ENCODE results near the gene IGSF6. TPM values are rescaled to one million over a fixed set of nuclear protein-coding genes. Genes with fewer than 3 reads are reported as not detected.
"Not testable (repeated sequence)": the region's sequence is repeated elsewhere in the genome, so short reads cannot be mapped to it uniquely, and the experiment has no call there.

Gene IGSF6
- total and polyA plus RNA-seq, 2 donors (not counting 1 experiment from before 2014, with no cell fraction given) = 0.33 to 1.3 TPM

- Histone ChIP-seq H3K9ac (ENCODE audit: low read length) (no peak overlapping the region), H3K36me3 (replicated peaks in 1 of 2; ENCODE audit: control extremely low read depth in 1 of 2, control insufficient read depth in 1 of 2, extremely low read depth in 1 of 2, insufficient read depth in 2 of 2, low read length in 1 of 2) (no peaks in the 10 kb centered on the region), H3K27me3 (replicated peaks in 1 of 4; ENCODE audit: control extremely low read depth in 1 of 4, control insufficient read depth in 3 of 4, insufficient read depth in 4 of 4, low read length in 3 of 4) (peaks cover 0 to 8% (median 4%) of the 10 kb centered on the region in 4 experiments), H3K4me3 (ENCODE audit: control extremely low read depth in 1 of 5, extremely low read depth in 1 of 5, insufficient read depth in 1 of 5, low read depth in 2 of 5, low read length in 4 of 5) (no peak overlapping the region), H3K4me2 (replicated peaks; ENCODE audit: low read depth, low read length, poor library complexity, severe bottlenecking) (no peak overlapping the region), H2AFZ (ENCODE audit: insufficient read depth, low read depth, low read length, poor library complexity, severe bottlenecking) (no peak overlapping the region), H3K9me3 (ENCODE audit: control extremely low read depth in 1 of 3, control insufficient read depth in 2 of 3, insufficient read depth in 1 of 3, low read length in 2 of 3) (peaks cover 0 to 3% (median 0%) of the 10 kb centered on the region in 3 donors), H4K20me1 (ENCODE audit: control insufficient read depth, insufficient read depth, low read length, poor library complexity, severe bottlenecking) (no peaks in the 10 kb centered on the region), H3K79me2 (ENCODE audit: control insufficient read depth, insufficient read depth, low read length) (no peaks in the 10 kb centered on the region), H3K27ac (ENCODE audit: low read length in 2 of 2) (no peak overlapping the region), H3K4me1 (ENCODE audit: control insufficient read depth in 2 of 2, insufficient read depth in 2 of 2, low read length in 2 of 2) (peaks cover 0 to 5% of the 10 kb centered on the region in 2 donors)
- Mint-ChIP-seq H3K4me1 (no peaks in the 10 kb centered on the region), H3K4me3 (no peak overlapping the region), H3K9me3 (ENCODE audit: insufficient read depth) (no peaks in the 10 kb centered on the region), H3K27ac (no peak overlapping the region), H3K27me3 (peaks cover 15% of the 10 kb centered on the region)
- 32% methylated on average over 5 of the region's 6 CpGs for WGBS (ENCODE audit: insufficient coverage)
- TF ChIP-seq EZH2 (IDR thresholded peaks at IDR 0.05; ENCODE audit: borderline replicate concordance, insufficient read depth, low read depth, low read length, poor library complexity, severe bottlenecking) = no peak
- peak; percentile 60 for TF ChIP-seq CTCF (IDR thresholded peaks at IDR 0.05)
- ChIA-PET POLR2A (no interaction called here), CTCF (interaction anchor here (1.5 to 1.7 kb wide), 2 partner anchors 11 to 27 kb away, joined by 5 to 6 read pairs; no protein-coding TSS in a partner anchor)
- peak; percentile 37 for DNase-seq
- no peak for ATAC-seq (ENCODE audit: low read depth)
- intact Hi-C loops (cut with micrococcal nuclease) = no loop called here
These were observed 31.8 kb upstream of the IGSF6 start for GRCh38 chr16:21684199-21684598.

GRCh38 chr16:21683184-21683583 is 30.8 kb upstream of the IGSF6 start:
- no peak overlapping the region for H3K4me3 ChIP-seq (ENCODE audit: control extremely low read depth in 1 of 5, extremely low read depth in 1 of 5, insufficient read depth in 1 of 5, low read depth in 2 of 5, low read length in 4 of 5)
- intact Hi-C loops (cut with micrococcal nuclease) = no loop called here
- TF ChIP-seq EZH2 (IDR thresholded peaks at IDR 0.05; ENCODE audit: borderline replicate concordance, insufficient read depth, low read depth, low read length, poor library complexity, severe bottlenecking) = no peak
- TF ChIP-seq CTCF (IDR thresholded peaks at IDR 0.05) = no peak
- Mint-ChIP-seq H3K9me3 (ENCODE audit: insufficient read depth) (no peaks in the 10 kb centered on the region), H3K27ac (no peak overlapping the region), H3K4me3 (no peak overlapping the region), H3K27me3 (peaks cover 11% of the 10 kb centered on the region), H3K4me1 (no peaks in the 10 kb centered on the region)
- no peaks in the 10 kb centered on the region for H3K79me2 ChIP-seq (ENCODE audit: control insufficient read depth, insufficient read depth, low read length)
- peaks cover 0 to 12% (median 4%) of the 10 kb centered on the region in 4 experiments for H3K27me3 ChIP-seq (replicated peaks in 1 of 4; ENCODE audit: control extremely low read depth in 1 of 4, control insufficient read depth in 3 of 4, insufficient read depth in 4 of 4, low read length in 3 of 4)
- no peaks in the 10 kb centered on the region for H4K20me1 ChIP-seq (ENCODE audit: control insufficient read depth, insufficient read depth, low read length, poor library complexity, severe bottlenecking)
- POLR2A ChIA-PET = no interaction called here
- no peak overlapping the region for H2AFZ ChIP-seq (ENCODE audit: insufficient read depth, low read depth, low read length, poor library complexity, severe bottlenecking)
- H3K36me3 ChIP-seq (replicated peaks in 1 of 2; ENCODE audit: control extremely low read depth in 1 of 2, control insufficient read depth in 1 of 2, extremely low read depth in 1 of 2, insufficient read depth in 2 of 2, low read length in 1 of 2) = no peaks in the 10 kb centered on the region
- H3K4me1 ChIP-seq (ENCODE audit: control insufficient read depth in 2 of 2, insufficient read depth in 2 of 2, low read length in 2 of 2) = peaks cover 0 to 5% of the 10 kb centered on the region in 2 donors
- H3K27ac ChIP-seq (ENCODE audit: low read length in 2 of 2) = no peak overlapping the region
- CTCF ChIA-PET = interaction anchor here (0.8 to 1.7 kb wide), 3 partner anchors 12 to 91 kb away, joined by 3 to 6 read pairs (median 5); no protein-coding TSS in a partner anchor
- no peak for DNase-seq
- H3K4me2 ChIP-seq (replicated peaks; ENCODE audit: low read depth, low read length, poor library complexity, severe bottlenecking) = no peak overlapping the region
- no peaks in the 10 kb centered on the region for H3K9me3 ChIP-seq (ENCODE audit: control extremely low read depth in 1 of 3, control insufficient read depth in 2 of 3, insufficient read depth in 1 of 3, low read length in 2 of 3)
- no peak overlapping the region for H3K9ac ChIP-seq (ENCODE audit: low read length)
- WGBS (ENCODE audit: insufficient coverage) = 100% methylated on average over 1 of the region's 3 CpGs
- ATAC-seq (ENCODE audit: low read depth) = no peak

GRCh38 chr16:21680714-21681113 is 28.3 kb upstream of the IGSF6 start:
- H3K36me3 ChIP-seq (replicated peaks in 1 of 2; ENCODE audit: control extremely low read depth in 1 of 2, control insufficient read depth in 1 of 2, extremely low read depth in 1 of 2, insufficient read depth in 2 of 2, low read length in 1 of 2); H3K4me1 ChIP-seq (ENCODE audit: control insufficient read depth in 2 of 2, insufficient read depth in 2 of 2, low read length in 2 of 2); H2AFZ ChIP-seq (ENCODE audit: insufficient read depth, low read depth, low read length, poor library complexity, severe bottlenecking); H4K20me1 ChIP-seq (ENCODE audit: control insufficient read depth, insufficient read depth, low read length, poor library complexity, severe bottlenecking); H3K9me3 ChIP-seq (ENCODE audit: control extremely low read depth in 1 of 3, control insufficient read depth in 2 of 3, insufficient read depth in 1 of 3, low read length in 2 of 3); H3K79me2 ChIP-seq (ENCODE audit: control insufficient read depth, insufficient read depth, low read length); H3K4me1 Mint-ChIP-seq; intact Hi-C loops (cut with micrococcal nuclease); DNase-seq; H3K4me3 ChIP-seq (ENCODE audit: control extremely low read depth in 1 of 5, extremely low read depth in 1 of 5, insufficient read depth in 1 of 5, low read depth in 2 of 5, low read length in 4 of 5); H3K4me3 Mint-ChIP-seq; H3K9ac ChIP-seq (ENCODE audit: low read length); ATAC-seq (ENCODE audit: low read depth); H3K27ac ChIP-seq (ENCODE audit: low read length in 2 of 2); POLR2A ChIA-PET; H3K27ac Mint-ChIP-seq; H3K4me2 ChIP-seq (replicated peaks; ENCODE audit: low read depth, low read length, poor library complexity, severe bottlenecking); CTCF ChIA-PET; H3K9me3 Mint-ChIP-seq (ENCODE audit: insufficient read depth): not testable (repeated sequence)
- WGBS (ENCODE audit: insufficient coverage) = 89% methylated on average over 3 of the region's 5 CpGs
- H3K27me3 ChIP-seq (replicated peaks in 1 of 4; ENCODE audit: control extremely low read depth in 1 of 4, control insufficient read depth in 3 of 4, insufficient read depth in 4 of 4, low read length in 3 of 4) = peaks cover 0 to 12% (median 4%) of the 10 kb centered on the region in 4 experiments
- H3K27me3 Mint-ChIP-seq = peaks cover 15% of the 10 kb centered on the region

Data from B cell (primary cell).